ENCODE data around the gene ATCAY.
"Not testable (repeated sequence)": the region's sequence is repeated elsewhere in the genome, so short reads cannot be mapped to it uniquely, and the experiment has no call there.

The ATCAY gene

GRCh38 chr19:3949997-3950859 lies 69.7 kb downstream of the ATCAY start:
- no peak for DNase-seq

GRCh38 chr19:3950871-3951861 lies 70.7 kb downstream of the ATCAY start:
- peak in 1 of 3 donors; percentile 40 for DNase-seq

DNA sequence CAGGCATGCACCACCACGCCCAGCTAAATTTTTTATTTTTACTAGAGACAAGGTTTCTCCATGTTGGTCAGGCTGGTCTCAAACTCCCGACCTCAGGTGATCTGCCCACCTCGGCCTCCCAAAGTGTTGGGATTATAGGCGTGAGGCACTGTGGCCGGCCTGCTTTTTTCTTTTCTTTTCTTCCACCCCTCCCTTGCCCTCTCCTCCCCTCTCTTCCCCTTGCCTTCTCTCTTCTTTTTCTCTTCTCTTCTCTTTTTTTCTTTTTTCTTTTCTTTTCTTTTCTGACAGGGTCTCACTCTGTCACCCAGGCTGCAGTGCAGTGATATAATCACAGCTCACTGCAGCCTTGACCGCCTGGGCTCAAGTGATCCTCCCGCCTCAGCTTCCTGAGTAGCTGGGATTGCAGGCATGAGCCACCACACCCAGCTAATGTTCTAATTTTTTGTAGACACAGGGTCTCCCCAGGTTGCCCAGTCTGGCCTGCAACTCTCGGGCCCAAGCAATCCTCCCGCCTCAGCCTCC lies 72.3 kb downstream of the ATCAY start:
- not testable (repeated sequence) for DNase-seq

GRCh38 chr19:3954107-3954506 lies 73.6 kb downstream of the ATCAY start:
- no peak for DNase-seq

DNA sequence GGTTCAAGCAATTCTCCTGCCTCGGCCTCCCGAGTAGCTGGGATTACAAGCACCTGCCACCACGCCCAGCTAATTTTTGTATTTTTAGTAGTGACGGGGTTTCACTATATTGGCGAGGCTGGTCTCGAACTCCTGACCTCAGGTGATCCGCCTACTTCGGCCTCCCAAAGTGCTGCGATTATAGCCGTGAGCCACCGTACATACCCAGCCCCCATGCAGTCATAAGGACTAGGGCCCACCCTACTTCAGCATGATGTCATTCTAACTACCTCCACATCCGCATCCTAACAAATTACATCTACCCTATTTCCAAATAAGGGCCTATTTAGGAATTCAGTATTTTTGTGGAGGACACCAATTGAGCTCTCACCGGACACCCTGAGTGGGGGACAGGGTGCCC lies 74.8 kb downstream of the ATCAY start:
- not testable (repeated sequence) for DNase-seq

- DNase-seq, result no peak
Measured at GRCh38 chr19:3955688-3956087, 75.2 kb downstream of the ATCAY start.

DNA sequence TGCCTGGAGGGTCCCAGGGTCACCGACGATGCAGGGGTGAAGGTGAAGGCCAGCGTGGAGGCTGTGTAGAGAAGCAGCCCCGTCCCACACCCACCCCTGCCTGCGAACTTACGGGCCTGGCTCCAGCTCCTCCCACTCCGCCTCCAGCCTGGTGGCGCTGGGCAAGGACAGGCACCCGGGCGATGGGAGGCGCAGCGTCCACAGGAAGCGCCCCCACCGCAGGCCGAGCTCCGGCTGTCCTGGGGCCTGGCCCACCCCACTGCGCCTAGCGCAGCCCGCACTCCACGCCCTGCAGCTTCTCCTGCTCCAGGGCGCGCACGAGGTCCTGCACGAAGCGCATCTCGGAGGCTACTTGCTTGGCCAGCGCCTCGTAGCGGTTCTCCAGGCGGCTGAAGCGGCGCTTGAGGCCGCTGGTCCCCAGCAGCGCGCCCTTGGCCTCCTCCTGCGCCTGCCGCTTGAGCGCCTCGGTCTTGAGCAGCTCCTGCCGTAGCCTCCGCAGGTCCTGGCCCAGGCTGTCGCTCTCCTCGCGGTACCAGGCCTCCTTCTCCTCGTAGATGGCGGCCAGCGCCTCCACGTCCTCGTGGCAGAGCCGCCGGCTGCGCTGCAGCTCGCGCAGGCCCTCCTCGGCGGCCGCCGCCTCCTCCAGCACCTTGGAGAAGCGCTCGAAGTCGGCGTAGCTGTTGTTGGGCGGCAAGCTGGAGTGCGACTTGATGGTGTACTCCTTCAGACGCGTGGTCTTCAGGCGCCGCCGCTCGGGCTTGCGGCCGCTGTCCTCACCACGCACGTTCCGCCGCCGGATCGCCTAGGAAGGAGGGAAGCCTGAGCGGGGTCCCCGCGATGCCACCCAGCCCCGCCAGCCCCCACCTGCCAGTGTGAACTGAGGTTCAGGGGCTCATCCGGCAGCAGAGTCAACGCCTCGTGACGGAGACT lies 78.6 kb downstream of the ATCAY start:
- DNase-seq, result no peak

DNA sequence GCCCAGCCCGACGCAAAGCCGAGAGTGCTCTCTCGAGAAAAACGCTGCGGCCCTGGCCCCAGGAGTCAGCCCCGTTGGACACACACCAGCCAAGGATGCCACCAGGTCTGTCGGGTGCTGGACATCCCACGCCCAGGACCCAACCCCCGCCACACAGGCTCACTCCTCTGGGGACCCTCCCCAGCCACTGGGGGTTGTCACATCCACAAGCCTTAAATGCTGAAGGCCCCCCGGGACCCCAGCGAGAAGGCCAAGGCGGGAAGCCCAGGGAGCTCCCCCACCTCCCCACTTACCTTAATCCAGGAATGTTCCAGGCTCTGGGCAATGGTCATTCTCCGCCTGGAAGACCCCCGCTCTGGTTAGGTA lies 79.3 kb downstream of the ATCAY start:
- no peak for DNase-seq

GRCh38 chr19:3961007-3961406 lies 80.5 kb downstream of the ATCAY start:
- DNase-seq, result no peak

GRCh38 chr19:3963458-3964255 lies 83.2 kb downstream of the ATCAY start:
- DNase-seq, result no peak

GRCh38 chr19:3964256-3965194 lies 84.0 kb downstream of the ATCAY start:
- DNase-seq, result no peak

GRCh38 chr19:3966051-3967017 lies 85.8 kb downstream of the ATCAY start:
- no peak for DNase-seq

GRCh38 chr19:3967983-3968382 lies 87.5 kb downstream of the ATCAY start:
- DNase-seq, result not testable (repeated sequence)

DNA sequence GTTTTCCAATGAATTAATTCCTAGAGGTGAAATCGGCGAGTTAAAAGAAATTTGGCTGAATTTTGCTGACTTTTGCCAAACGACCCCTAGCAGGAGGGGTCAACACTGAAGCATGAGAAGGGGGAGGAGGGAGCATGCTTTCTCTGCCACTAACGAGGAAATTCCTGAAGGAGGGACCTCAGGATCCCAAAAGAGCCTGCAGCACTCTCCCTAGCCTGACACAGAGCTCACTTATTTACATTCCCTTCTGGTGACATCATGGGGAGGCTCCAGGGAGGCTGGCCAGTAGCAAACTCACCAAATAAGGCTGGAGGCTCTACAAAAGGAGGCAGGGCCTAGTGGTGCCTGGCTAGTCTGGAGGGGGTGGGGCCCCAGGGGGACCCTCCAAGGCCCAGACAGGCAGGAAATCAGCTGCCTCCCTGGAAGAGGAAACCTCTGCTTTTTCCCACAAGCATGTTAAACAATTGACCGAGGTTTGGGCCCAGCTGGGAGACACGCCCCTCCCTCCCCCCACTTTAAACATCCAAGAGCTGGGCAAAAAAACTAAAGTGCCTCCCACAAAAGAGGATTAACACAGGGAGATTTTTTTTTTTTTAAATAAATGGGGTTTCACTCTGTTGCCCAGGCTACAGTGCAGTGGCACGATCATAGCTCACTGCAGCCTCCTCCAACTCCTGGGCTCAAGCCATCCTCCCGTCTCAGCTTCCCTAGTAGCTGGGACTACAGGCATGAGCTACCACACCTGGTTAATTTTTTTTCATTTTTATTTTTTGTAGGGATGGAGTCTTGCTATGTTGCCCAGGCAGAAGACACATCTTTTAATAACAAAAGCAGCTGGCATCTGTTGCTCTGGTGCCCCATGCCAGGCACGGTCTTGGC lies 88.3 kb downstream of the ATCAY start:
- peak in 2 of 3 donors; percentile 52 to 55 for DNase-seq

DNA sequence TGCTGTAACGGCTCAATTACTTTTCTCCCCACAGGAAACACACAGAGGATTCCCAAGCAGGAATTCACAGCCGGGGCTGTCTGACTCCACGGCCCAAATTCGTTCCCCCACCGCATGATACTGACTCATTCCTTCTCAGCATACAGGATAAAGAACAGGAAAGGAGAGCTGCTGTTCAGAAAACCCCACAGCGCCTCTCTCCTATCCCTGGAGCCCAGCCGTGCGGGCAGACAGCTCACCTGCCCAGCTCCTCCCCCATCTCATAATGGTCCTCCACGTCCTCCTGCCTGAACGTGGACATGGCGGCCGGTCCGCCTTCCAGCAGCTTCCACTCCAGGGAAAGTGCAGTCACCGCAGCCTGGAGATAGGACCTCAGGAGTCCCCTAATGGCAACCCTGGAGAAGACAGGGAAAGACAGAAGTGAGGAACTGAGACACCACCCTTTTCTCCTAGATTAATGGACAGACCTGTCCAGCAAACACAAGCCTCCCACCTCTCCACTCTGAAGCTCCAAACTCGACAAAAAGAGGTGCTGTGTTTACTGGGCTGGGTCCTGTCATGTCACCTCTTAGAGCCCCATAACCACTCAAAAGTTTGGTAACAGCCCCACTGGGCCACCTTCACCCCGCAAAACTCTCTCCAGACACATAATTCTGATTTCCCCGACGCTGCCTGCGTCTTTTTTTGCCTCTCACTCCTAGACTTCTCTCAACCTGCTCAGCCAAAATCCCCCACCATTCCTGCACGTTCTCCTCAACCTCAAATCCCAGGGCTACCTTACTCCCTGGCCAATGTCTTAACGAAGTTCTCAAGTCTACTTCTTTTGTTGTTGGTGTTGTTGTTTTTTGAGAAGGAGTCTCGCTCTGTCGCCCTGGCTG lies 89.2 kb downstream of the ATCAY start:
- DNase-seq, result peak in 1 of 3 donors; percentile 31

DNA sequence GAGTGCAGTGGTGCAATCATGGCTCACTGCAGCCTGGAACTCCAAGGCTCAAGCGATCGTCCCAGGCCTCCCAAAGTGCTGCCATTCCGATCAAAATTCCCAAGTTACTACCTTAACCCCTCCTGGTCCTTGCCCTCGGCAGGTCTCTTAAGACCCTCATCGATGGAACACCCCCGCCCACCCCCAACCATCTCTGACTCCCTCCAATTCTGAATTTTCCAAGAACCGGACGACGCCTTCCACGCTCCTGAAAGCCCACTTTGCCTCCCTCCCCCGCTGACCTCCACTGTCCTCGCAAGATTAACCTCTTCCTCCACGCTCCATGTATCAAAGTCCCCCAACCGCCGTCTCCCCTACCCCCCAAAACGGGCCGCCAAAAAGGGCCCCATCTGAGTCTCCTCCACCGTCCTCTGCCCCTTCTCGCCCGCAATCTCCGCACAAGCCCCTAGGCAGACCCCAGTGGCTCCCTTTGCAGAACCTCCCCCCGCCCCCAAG lies 89.9 kb downstream of the ATCAY start:
- DNase-seq, result no peak
